DND-41 (cell line): ENCODE results near the gene KIF14.

Experiments
- ATAC-seq: fragments of 200-7000 bp; cut with Tn5 transposase; 3 replicates; pipeline ENCODE4 v1.9.1; 2021; ENCODE audit warnings: low read depth; ENCODE audit not compliant: insufficient read depth
- DNase-seq: peaks from one replicate; pipeline ENCODE4 v3.0.0-alpha.2; 2020
- H2AFZ ChIP-seq: 2 replicates; pipeline ENCODE4 v1.6.0; 2012; ENCODE audit warnings: low read depth, low read length
- H3K27ac ChIP-seq: 2 replicates; pipeline ENCODE4 v1.5.1; 2012; ENCODE audit warnings: low read length, inconsistent platforms
- H3K27me3 ChIP-seq: fragments of 200-600 bp; sonication (generic); 2 replicates; pipeline ENCODE4 v1.6.0; 2012; ENCODE audit warnings: low read length, mild to moderate bottlenecking, inconsistent platforms; ENCODE audit not compliant: insufficient read depth, poor library complexity
- H3K36me3 ChIP-seq: 2 replicates; pipeline ENCODE4 v1.5.1; 2012; ENCODE audit warnings: low read length, inconsistent platforms; ENCODE audit not compliant: insufficient read depth
- H3K4me1 ChIP-seq: 2 replicates; pipeline ENCODE4 v1.5.1; 2012; ENCODE audit warnings: mild to moderate bottlenecking, low read length; ENCODE audit not compliant: insufficient read depth
- H3K4me2 ChIP-seq: 2 replicates; pipeline ENCODE4 v1.6.0; 2012; ENCODE audit warnings: mild to moderate bottlenecking, moderate library complexity, low read length, inconsistent platforms; ENCODE audit not compliant: insufficient read depth
- H3K4me3 ChIP-seq, 2 experiments: fragments of 200-600 bp in 1 of 2; shearing (Covaris generic) in 1 of 2; 2 replicates each; pipeline ENCODE4 v1.5.1; 2012 to 2016; ENCODE audit warnings: inconsistent platforms in 2 of 2, low read length in 2 of 2, mild to moderate bottlenecking in 2 of 2, low read depth in 1 of 2, moderate library complexity in 1 of 2
- H3K79me2 ChIP-seq: 2 replicates; pipeline ENCODE4 v1.6.0; 2012; ENCODE audit warnings: low read length, inconsistent platforms; ENCODE audit not compliant: insufficient read depth
- H3K9ac ChIP-seq: 2 replicates; pipeline ENCODE4 v1.6.0; 2012; ENCODE audit warnings: low read depth, mild to moderate bottlenecking, inconsistent platforms, low read length, moderate library complexity
- H3K9me3 ChIP-seq: 2 replicates; pipeline ENCODE4 v1.5.1; 2012; ENCODE audit warnings: low read length, moderate library complexity, mild to moderate bottlenecking, inconsistent platforms; ENCODE audit not compliant: insufficient read depth, severe bottlenecking
- H4K20me1 ChIP-seq: 2 replicates; pipeline ENCODE4 v1.6.0; 2012; ENCODE audit warnings: low read length; ENCODE audit not compliant: insufficient read depth
- EZH2 ChIP-seq: IDR thresholded peaks from 3 replicates; pipeline ENCODE4 v1.6.1; 2012; ENCODE audit warnings: borderline replicate concordance, low read depth, mild to moderate bottlenecking, moderate library complexity, low read length, inconsistent platforms; ENCODE audit not compliant: severe bottlenecking
- TF ChIP-seq, protein P1 (sequence below): IDR thresholded peaks from 2 replicates; pipeline ENCODE4 v1.5.1; 2012; ENCODE audit warnings: borderline replicate concordance, low read length, moderate library complexity, mild to moderate bottlenecking; ENCODE audit not compliant: poor library complexity, severe bottlenecking; ENCODE audit errors: extremely low read depth

The KIF14 gene

DNA sequence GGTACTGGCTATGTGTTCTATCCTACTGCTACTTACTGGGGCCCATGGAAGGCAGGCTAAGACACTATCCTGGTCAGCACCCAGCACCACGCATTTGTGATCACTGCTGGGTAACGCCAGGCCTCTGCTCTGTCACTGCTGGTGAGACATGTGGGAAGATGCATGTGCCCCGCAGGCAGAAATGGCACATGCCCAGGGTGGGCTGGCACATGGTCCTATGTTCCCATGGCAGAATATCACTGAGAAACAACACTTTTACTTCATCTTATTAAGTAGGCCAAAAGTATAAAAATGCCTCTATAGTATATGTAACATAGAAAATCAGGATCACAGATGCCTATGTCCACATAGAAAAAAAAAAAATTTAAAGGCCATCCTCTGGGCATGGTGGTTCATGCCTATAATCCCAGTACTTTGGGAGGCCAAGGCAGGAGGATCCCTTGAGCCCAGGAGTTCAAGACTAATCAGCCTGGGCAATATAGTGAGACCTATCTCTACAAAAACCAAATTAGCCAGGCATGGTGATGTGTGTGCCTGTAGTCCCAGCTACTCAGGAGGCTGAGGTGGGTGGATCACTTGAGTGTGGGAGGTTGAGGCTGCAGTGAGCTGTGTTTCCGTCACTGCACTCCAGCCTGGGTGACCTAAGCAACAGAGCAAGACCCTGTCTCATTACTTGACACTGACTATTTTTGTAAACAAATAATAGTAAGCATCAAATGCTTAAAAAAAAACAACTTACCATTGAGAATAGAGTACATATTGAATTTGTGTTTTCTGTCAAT, 37.7 kb upstream of the KIF14 start:
- Histone ChIP-seq H3K4me3 (no peak overlapping the region), H3K27me3 (no peaks in the 10 kb centered on the region), H4K20me1 (no peaks in the 10 kb centered on the region), H3K36me3 (peaks cover 90% of the 10 kb centered on the region), H3K9ac (no peak overlapping the region), H3K4me2 (no peak overlapping the region), H3K79me2 (peaks cover 6% of the 10 kb centered on the region), H3K27ac (no peak overlapping the region), H3K4me1 (no peaks in the 10 kb centered on the region), H2AFZ (no peak overlapping the region), H3K9me3 (no peaks in the 10 kb centered on the region)
- no peak for TF ChIP-seq EZH2
- ATAC-seq (no peak), DNase-seq (no peak)

DNA sequence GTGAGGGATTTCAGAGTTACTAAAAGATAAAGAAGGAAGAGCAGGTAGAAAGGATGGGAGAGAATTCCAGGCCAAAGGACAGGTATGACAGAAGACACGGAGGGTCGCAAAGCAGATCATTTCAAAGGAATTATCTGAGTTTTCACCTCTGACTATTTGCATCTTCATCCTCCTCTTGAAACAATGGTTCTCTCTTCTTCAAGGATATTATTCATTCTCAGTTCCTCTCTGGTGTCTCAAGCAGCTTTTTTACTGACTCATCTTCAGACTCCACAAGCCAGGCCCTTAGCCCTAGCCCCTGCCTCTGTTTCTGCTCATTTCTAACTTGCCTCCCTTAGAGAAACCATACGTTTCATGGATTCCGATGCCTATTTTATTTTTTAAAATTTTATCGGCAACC, 34.1 kb upstream of the KIF14 start:
- DNase-seq = no peak
- no peaks in the 10 kb centered on the region for H3K27me3 ChIP-seq
- no peak for ATAC-seq
- H3K27ac ChIP-seq = no peak overlapping the region
- H3K4me3 ChIP-seq = no peak overlapping the region
- no peaks in the 10 kb centered on the region for H3K9me3 ChIP-seq
- no peak for TF ChIP-seq EZH2
- TF ChIP-seq, protein P1, sequence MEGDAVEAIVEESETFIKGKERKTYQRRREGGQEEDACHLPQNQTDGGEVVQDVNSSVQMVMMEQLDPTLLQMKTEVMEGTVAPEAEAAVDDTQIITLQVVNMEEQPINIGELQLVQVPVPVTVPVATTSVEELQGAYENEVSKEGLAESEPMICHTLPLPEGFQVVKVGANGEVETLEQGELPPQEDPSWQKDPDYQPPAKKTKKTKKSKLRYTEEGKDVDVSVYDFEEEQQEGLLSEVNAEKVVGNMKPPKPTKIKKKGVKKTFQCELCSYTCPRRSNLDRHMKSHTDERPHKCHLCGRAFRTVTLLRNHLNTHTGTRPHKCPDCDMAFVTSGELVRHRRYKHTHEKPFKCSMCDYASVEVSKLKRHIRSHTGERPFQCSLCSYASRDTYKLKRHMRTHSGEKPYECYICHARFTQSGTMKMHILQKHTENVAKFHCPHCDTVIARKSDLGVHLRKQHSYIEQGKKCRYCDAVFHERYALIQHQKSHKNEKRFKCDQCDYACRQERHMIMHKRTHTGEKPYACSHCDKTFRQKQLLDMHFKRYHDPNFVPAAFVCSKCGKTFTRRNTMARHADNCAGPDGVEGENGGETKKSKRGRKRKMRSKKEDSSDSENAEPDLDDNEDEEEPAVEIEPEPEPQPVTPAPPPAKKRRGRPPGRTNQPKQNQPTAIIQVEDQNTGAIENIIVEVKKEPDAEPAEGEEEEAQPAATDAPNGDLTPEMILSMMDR = no peak
- no peak overlapping the region for H3K4me2 ChIP-seq
- H2AFZ ChIP-seq = no peak overlapping the region
- no peaks in the 10 kb centered on the region for H4K20me1 ChIP-seq
- H3K9ac ChIP-seq = no peak overlapping the region
- H3K79me2 ChIP-seq = no peaks in the 10 kb centered on the region
- peaks cover 60% of the 10 kb centered on the region for H3K36me3 ChIP-seq
- H3K4me1 ChIP-seq = no peaks in the 10 kb centered on the region

DNA sequence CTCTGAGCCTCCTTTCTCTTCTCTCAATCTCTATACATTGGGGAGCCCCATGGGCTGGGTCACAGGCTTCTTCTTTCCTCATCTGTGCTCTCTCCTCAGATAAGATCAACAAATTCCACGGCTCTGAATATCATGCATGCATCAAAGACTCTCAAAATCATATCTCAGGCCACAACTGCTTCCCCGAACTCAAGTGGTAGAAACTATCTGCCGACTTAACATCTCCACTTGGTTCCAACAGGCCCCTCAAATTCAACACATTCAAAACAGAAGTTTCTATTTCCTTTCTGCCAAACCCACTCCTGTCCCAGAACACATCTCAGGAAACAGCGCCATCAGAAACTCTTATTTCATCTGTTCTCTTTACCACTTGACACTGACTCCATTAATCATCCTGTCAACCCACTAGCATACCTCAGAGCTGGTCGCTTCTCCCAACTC, 32.5 kb upstream of the KIF14 start:
- ATAC-seq (no peak), DNase-seq (no peak)
- no peak overlapping the region for H3K4me3 ChIP-seq
- TF ChIP-seq EZH2 = no peak
- TF ChIP-seq, protein P1 = no peak
- no peaks in the 10 kb centered on the region for H3K9me3 ChIP-seq
- no peak overlapping the region for H3K4me2 ChIP-seq
- H3K36me3 ChIP-seq = peaks cover 51% of the 10 kb centered on the region
- no peak overlapping the region for H2AFZ ChIP-seq
- H3K9ac ChIP-seq = no peak overlapping the region
- H4K20me1 ChIP-seq = no peaks in the 10 kb centered on the region
- no peak overlapping the region for H3K27ac ChIP-seq
- H3K27me3 ChIP-seq = no peaks in the 10 kb centered on the region
- no peaks in the 10 kb centered on the region for H3K79me2 ChIP-seq
- no peaks in the 10 kb centered on the region for H3K4me1 ChIP-seq

DNA sequence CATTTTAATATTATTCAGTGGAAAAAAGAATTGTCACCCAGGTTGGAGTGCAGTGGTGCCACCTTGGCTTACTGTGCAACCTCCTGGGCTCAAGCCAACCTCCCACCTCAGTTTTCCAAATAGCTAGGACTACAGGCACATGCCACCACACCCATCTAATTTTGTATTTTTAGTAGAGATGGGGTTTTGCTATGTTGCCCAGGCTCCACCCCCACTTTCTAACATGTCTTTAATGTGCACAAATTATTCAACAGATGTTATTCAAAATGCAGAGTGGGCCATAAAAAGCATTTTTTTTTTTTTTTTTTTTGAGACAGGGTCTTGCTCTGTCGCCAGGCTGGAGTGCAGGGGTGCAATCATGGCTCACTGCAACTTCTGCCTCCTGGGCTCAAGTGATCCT, 31.8 kb upstream of the KIF14 start:
- Histone ChIP-seq H3K27ac (no peak overlapping the region), H4K20me1 (no peaks in the 10 kb centered on the region), H3K9ac (no peak overlapping the region), H3K79me2 (no peaks in the 10 kb centered on the region), H3K4me3 (no peak overlapping the region), H3K4me2 (no peak overlapping the region), H3K4me1 (no peaks in the 10 kb centered on the region), H3K36me3 (peaks cover 48% of the 10 kb centered on the region), H2AFZ (no peak overlapping the region), H3K9me3 (no peaks in the 10 kb centered on the region), H3K27me3 (no peaks in the 10 kb centered on the region)
- DNase-seq (no peak), ATAC-seq (no peak)
- TF ChIP-seq, protein P1 = no peak
- TF ChIP-seq EZH2 = no peak
